ENCODE measurements around the gene WNT3.

DNA sequence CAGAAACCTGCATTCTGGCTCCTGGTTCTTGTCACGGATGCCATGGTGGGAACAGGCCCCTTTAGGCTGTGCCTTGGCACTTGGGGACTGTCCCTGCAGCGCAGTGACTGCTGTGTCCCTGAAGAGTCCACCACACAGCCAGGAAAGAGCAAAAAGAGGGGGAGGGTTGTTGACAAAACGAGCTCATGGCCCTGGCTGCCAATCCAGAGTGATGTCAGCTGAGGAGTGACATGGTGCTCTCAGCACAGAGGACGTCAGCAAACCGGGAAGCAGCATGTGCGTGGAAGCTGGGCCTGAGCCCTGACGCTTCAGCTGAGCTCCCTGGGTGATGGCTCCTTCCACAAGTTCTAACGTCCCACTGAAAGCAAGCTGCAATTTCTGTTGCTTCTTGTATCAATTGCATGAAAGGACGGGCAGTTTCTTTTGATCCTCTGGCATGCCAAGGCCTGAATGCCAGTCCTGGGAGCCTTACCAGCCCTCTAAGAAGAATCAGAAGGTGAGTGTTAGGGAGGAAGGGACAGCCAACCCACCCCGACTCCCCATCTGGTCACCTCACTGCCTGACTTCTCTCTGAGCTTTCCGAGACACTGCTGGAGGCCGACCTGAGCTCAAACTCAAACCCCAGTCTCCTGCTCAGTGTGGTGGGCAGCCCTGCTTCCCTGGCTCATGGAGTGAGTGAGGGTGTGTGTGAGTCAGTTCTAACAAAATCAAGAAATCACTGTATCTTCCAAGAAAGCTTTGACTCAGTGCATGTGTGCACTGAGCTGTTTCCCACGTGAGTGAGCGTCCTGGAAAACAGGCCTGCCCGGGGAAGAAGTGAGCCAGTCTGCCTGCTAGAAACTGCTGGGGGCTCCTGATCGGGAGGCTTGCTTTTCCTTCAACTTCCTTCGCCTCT, 14.7 kb upstream of the WNT3 start:
- TF ChIP-seq, protein P1, sequence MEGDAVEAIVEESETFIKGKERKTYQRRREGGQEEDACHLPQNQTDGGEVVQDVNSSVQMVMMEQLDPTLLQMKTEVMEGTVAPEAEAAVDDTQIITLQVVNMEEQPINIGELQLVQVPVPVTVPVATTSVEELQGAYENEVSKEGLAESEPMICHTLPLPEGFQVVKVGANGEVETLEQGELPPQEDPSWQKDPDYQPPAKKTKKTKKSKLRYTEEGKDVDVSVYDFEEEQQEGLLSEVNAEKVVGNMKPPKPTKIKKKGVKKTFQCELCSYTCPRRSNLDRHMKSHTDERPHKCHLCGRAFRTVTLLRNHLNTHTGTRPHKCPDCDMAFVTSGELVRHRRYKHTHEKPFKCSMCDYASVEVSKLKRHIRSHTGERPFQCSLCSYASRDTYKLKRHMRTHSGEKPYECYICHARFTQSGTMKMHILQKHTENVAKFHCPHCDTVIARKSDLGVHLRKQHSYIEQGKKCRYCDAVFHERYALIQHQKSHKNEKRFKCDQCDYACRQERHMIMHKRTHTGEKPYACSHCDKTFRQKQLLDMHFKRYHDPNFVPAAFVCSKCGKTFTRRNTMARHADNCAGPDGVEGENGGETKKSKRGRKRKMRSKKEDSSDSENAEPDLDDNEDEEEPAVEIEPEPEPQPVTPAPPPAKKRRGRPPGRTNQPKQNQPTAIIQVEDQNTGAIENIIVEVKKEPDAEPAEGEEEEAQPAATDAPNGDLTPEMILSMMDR (IDR thresholded peaks at IDR 0.05): no peak
- TF ChIP-seq POLR2A (IDR thresholded peaks at IDR 0.05): no peak

All from lower leg skin (tissue), 3 donors.